ENCODE data around the gene SLAMF7. TPM values are rescaled to one million over a fixed set of nuclear protein-coding genes. Genes with fewer than 3 reads are reported as not detected.

SLAMF7 gene
- total and polyA plus RNA-seq, 4 donors = 0.80 to 2.9 (median 1.1) TPM

GRCh38 chr1:160794376-160794775 is 55.3 kb downstream of the SLAMF7 start:
- H3K27me3 ChIP-seq (ENCODE audit: control insufficient read depth in 4 of 4, insufficient read depth in 4 of 4, low read length in 3 of 4) = no peaks in the 10 kb centered on the region
- H3K4me1 ChIP-seq (ENCODE audit: control insufficient read depth in 4 of 4, insufficient read depth in 4 of 4, low read length in 3 of 4) = no peaks in the 10 kb centered on the region
- H3K36me3 ChIP-seq (ENCODE audit: control insufficient read depth in 4 of 4, insufficient read depth in 3 of 4, low read depth in 1 of 4, low read length in 3 of 4) = no peaks in the 10 kb centered on the region
- peaks cover 0 to 3% (median 0%) of the 10 kb centered on the region in 4 donors for H3K9me3 ChIP-seq (ENCODE audit: control insufficient read depth in 4 of 4, low read length in 3 of 4)
- no peak for TF ChIP-seq HNF4G (IDR thresholded peaks at IDR 0.05)
- no peak for TF ChIP-seq JUND (IDR thresholded peaks at IDR 0.05)
- no peak for TF ChIP-seq NR2F2 (IDR thresholded peaks at IDR 0.05)
- TF ChIP-seq SP1 (IDR thresholded peaks at IDR 0.05) = no peak
- no peak for TF ChIP-seq EGR1 (IDR thresholded peaks at IDR 0.05; ENCODE audit: low read depth in 2 of 2)
- no peak for TF ChIP-seq RXRA (IDR thresholded peaks at IDR 0.05)
- no peak for TF ChIP-seq ZBTB33 (IDR thresholded peaks at IDR 0.05)
- no peak for TF ChIP-seq HNF4A (conservative IDR thresholded peaks at IDR 0.05)
- TF ChIP-seq FOXA1 (IDR thresholded peaks at IDR 0.05) = no peak
- no peak for TF ChIP-seq YY1 (IDR thresholded peaks at IDR 0.05)
- no peak for TF ChIP-seq CTCF (IDR thresholded peaks at IDR 0.05; ENCODE audit: low read depth, low read length, missing input control)
- no peak for TF ChIP-seq RAD21 (IDR thresholded peaks at IDR 0.05)
- TF ChIP-seq ATF3 (IDR thresholded peaks at IDR 0.05) = no peak
- no peak for TF ChIP-seq FOXA2 (IDR thresholded peaks at IDR 0.05)
- no peak for TF ChIP-seq MAX (IDR thresholded peaks at IDR 0.05)
- no peak for TF ChIP-seq TAF1 (conservative IDR thresholded peaks at IDR 0.05)
- no peak for TF ChIP-seq GABPA (IDR thresholded peaks at IDR 0.05 in 1 of 2, conservative IDR thresholded peaks at IDR 0.05 in 1 of 2)
- no peak for TF ChIP-seq REST (IDR thresholded peaks at IDR 0.05)
- no peak overlapping the region for H3K4me3 ChIP-seq (ENCODE audit: low read depth in 1 of 3, low read length in 3 of 3)
- no peak overlapping the region for H3K27ac ChIP-seq (ENCODE audit: low read depth in 1 of 2, low read length in 2 of 2)
- no peak for DNase-seq (ENCODE audit: low spot score)
- no peak overlapping the region for H3K9ac ChIP-seq (ENCODE audit: low read depth in 1 of 2, low read length in 2 of 2)
- WGBS = 46% methylated on average over 3 of the region's 3 CpGs

Measured in liver (tissue), 9 donors.